ENCODE results near the gene ACKR4.
A peak's percentile ranks its signal among the peaks of the same experiment; 100 is the strongest.
"Not testable (repeated sequence)": the region's sequence is repeated elsewhere in the genome, so short reads cannot be mapped to it uniquely, and the experiment has no call there.

ACKR4 gene

GRCh38 chr3:132596816-132597433 lies at the start of gene ACKR4:
TSS of gene ACKR4 (plus strand) at chr3:132597270. CDS start at chr3:132600398, 3,128 bp downstream.
- DNase-seq, result peak in 1 of 2 experiments; percentile 3

GRCh38 chr3:132549169-132549568 lies 47.9 kb upstream of the ACKR4 start:
- no peak for DNase-seq

- no peak for DNase-seq
Measured at GRCh38 chr3:132549890-132550578, 47.0 kb upstream of the ACKR4 start.

DNA sequence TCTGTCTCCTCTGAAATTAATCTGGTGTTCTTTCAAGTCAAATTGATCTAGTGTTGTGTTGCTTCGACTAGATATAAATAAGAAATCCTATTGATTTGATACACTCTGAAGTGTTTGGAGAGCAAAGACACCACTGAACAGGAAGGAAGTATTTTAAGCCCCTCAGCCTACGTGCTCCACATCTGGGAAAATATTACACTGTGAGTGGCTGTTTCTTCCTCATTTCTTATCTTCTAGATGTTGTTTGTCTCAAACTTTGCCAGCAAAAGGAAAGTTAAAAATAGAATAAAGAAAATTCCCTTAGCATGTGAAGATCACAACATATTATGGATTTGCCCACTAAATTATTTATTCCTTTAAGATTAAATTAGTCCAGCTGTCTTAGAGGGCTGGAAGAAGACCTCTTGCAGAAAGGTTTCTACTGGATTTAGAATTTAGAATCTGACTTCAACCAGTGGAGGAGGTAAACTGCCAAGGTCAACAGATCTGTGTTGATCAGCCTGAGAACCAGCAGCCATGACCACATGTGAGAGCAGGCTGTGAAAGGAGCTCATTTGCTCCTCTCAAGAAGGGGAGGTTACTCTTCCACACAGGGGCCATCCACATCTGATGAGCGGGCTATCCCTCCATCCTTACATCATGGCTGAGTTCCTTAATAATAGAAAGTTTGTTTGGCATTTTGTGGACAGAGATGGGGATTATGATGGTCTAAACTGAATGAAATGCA lies 46.3 kb upstream of the ACKR4 start:
- no peak for DNase-seq

DNA sequence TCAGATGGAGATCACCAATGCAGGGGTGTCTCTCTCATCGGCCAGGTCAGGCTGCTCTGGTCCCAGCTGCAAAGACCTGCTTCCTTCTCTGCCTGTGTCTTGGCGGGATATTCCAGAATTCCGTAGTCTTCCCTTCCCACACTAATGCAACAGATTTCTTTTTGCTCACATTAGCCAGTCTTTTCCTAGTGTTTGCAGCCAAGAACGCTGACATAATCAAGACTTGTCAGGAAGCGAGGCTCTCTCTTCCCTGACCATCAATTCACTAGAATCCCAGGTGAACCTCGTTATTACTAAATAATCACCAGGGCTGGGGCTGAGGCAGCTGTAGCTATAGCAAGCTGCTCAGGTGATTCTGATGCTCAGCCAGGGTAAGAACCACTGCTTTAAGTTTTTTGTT lies 43.2 kb upstream of the ACKR4 start:
- DNase-seq, result no peak

GRCh38 chr3:132554437-132554836 lies 42.6 kb upstream of the ACKR4 start:
- no peak for DNase-seq

GRCh38 chr3:132555306-132556035 lies 41.6 kb upstream of the ACKR4 start:
- no peak for DNase-seq

DNA sequence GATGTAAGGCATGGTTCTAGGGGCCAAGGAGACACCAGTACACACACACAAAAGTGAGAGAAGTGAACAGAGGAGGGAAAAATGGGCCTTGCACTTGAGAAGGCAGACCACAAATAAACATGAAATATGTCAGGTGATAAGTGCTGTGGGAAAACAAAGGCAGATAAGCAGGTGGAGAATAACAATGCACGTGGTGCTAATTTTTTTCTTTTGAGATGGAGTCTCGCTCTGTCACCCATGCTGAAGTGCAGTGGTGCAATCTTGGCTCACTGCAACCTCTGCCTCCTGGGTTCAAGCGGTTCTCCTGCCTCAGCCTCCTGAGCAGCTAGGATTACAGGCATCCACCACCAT lies 41.1 kb upstream of the ACKR4 start:
- DNase-seq, result not testable (repeated sequence)

DNA sequence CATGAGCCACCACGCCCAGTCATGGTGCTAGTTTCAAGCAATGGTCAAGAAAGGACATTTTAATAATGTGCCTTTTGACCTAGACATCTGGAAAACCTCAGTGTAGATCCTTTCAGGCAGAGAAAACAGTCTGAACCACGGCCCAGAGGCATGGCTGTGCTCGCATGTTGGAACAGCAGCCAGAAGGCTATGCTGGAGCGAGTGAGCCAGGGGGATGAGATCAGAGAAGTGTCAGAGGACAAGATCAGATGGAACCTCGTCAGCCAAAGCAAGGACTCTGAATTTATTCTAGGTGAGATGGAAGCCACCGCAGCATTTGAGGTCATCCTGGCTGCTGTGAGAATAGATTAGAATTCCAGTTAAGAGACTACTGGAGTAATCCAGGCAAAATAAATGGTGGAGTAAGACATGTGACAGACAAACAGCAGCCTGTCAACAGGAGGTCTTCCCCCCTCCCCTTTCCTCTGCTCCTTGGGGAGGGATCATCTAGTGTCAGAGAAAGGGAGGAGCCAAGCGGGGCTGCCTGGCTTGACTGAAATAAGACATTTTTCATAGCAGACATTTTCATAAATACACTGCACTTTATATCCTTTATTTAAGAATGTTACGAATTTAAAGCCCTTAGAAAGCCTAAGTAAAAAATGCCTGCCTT lies 40.4 kb upstream of the ACKR4 start:
- DNase-seq, result no peak

- DNase-seq, result no peak
Measured at GRCh38 chr3:132561003-132561402, 36.1 kb upstream of the ACKR4 start.

DNA sequence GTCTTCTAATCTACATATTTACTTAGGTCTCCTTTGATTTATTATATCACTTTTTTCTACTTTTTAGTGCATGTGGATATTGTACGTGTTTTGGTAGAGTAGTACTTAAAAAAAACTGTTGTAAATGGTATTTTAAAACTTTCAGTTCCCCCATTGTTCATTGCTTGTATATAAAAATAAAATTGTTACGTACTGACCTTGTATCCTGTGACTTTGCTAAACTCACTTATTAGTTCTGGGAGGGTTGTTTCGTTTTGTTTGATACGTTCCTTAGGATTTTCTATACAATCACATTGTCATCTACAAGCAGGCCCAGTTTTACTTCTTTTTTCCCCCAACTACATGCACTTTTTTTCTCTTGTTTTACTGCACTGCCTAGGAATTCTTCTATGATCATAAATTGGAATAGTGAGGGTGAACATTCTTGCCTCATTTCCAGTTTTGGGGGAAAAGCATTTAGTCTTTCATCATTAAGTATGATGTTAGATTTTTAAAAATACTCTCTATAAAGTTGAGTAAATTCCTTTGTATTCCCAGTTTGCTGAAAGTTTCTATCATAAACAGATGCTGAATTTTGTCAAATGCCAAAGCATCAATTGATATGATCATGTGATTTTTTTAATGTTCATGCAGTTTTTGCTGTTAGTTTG lies 33.5 kb upstream of the ACKR4 start:
- DNase-seq, result no peak

DNA sequence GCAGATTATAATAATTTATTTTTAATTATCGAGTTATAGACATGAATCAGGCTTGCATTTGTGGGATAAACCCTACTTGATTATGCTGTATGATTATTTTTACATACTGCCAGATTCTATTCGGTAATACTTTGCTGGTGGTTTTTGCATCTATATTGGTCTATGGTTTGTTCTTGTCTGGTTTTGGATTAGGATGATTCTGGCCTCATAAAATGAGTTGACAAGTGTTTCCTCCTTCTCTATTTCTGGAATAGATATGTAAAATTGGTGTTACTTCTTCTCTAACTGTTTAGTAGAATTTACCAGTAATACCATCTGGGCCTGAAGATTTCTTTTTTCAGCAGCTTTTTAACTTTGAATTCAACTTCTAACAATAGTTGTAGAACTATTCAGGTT lies 33.0 kb upstream of the ACKR4 start:
- no peak for DNase-seq

DNA sequence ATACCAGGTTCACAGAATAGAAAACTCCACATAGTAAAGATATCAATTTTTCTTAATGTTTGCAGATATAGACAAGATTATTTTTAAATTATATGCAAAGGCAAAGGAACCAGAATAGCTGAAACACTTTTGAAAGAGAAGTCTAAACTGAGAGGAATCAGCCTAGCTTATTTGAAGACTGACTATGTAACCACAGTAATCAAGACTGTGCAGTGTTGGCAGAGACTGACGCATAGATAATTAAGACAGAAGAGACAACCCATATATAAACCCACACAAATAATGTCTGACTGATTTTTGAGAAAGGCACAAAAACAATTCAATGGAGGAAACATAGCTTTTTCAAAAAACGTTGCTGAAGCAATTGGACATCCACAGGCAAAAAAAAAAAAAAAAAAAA lies 28.6 kb upstream of the ACKR4 start:
- no peak for DNase-seq

GRCh38 chr3:132569153-132569552 lies 27.9 kb upstream of the ACKR4 start:
- DNase-seq, result no peak

GRCh38 chr3:132569580-132569979 lies 27.5 kb upstream of the ACKR4 start:
- DNase-seq, result no peak

- DNase-seq, result no peak
Measured at GRCh38 chr3:132570016-132570415, 27.1 kb upstream of the ACKR4 start.

GRCh38 chr3:132573797-132574211 lies 23.3 kb upstream of the ACKR4 start:
- no peak for DNase-seq

- no peak for DNase-seq
Measured at GRCh38 chr3:132587401-132587800, 9.7 kb upstream of the ACKR4 start.

DNA sequence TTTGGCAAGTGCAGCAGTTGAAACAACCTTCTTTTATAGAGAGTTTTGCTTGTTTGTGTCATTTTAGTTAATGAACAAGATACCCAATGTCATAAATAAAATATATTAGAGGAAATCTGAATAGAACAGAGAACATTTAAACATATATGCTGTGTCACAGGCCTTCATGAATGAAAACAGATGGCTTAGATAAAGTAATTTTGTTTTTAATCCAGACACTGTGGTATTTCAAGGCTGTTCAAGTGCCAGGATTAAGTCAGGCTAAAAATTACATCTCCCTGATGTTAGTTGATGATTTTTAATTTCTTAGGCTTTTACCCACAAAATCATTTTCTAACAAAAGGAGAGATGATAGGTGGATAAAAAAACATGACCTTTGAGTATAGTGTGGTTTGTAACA lies 4.9 kb upstream of the ACKR4 start:
- no peak for DNase-seq

GRCh38 chr3:132593241-132593946 lies 3.7 kb upstream of the ACKR4 start:
- DNase-seq, result no peak

- no peak for DNase-seq
Measured at GRCh38 chr3:132593947-132594323, 3.1 kb upstream of the ACKR4 start.

GRCh38 chr3:132594498-132594897 lies 2.6 kb upstream of the ACKR4 start:
- no peak for DNase-seq

Measured in NCI-H526 (cell line).